Right cardiac atrium (tissue), 5 donors: ENCODE measurements around the gene CD48. TPM values are rescaled to one million over a fixed set of nuclear protein-coding genes. Genes with fewer than 3 reads are reported as not detected.

Experiments
- ATAC-seq, 2 donors: fragments of 200-7000 bp; cut with Tn5 transposase; one replicate each; pipeline versions ENCODE4 v1.8.0 to v1.9.1; 2020; ENCODE audit warnings: moderate library complexity in 2 of 2, mild to moderate bottlenecking in 1 of 2
- DNase-seq, 3 donors: peaks; one replicate each; pipeline ENCODE4 v3.0.0-alpha.2; 2020
- H3K27ac ChIP-seq: one replicate; pipeline ENCODE4 v1.5.1; 2013; ENCODE audit warnings: mild to moderate bottlenecking, low read length, control low read depth, moderate library complexity
- H3K27me3 ChIP-seq: one replicate; pipeline ENCODE4 v1.6.1; 2013; ENCODE audit not compliant: control insufficient read depth, insufficient read depth
- H3K4me1 ChIP-seq: one replicate; pipeline ENCODE4 v1.6.1; 2013; ENCODE audit warnings: low read length; ENCODE audit not compliant: control insufficient read depth, insufficient read depth
- H3K4me3 ChIP-seq: one replicate; pipeline ENCODE4 v1.5.1; 2013; ENCODE audit warnings: low read length, control low read depth
- H3K9me3 ChIP-seq: one replicate; pipeline ENCODE4 v1.6.1; 2013; ENCODE audit warnings: low read length; ENCODE audit not compliant: control insufficient read depth
- WGBS: extraction: QIAGEN DNeasy Blood & Tissue Kit; methylation state at CpG from one replicate; pipeline ENCODE4 v1.1.7; 2013; 5-methylcytosine and 5-hydroxymethylcytosine counted together
- intact Hi-C, 4 donors: fragments of 100-400 bp; cut with DNase I; formaldehyde crosslinking; loops; one replicate each; pipeline versions ENCODE4 v1.11.0 to v1.14.0; 2022 to 2023
- polyA plus RNA-seq: library from polyadenylated mRNA; stranded (reverse); fragments of 200-250 nt; gene quantifications from one replicate; pipeline ENCODE4 v1.2.3, GENCODE V29; 2013
- total RNA-seq, 4 donors: library from RNA; stranded (reverse); fragmentation: NEBNext Ultra II Directional; extraction: Animal tissue kit (Norgen Biotek cat#: 25700); gene quantifications; one replicate each; pipeline ENCODE4 v1.2.1, GENCODE V29; 2021
- donor health status: healthy with polysubstance abuse.
- donor health status: DM: no; HTN: yes; CAD: no.
- donor health status: DM: no; HTN: no; CAD: no.
- donor health status: DM: no; HTN: yes; CAD: no; lungs with severe emphysema.
- donor health status: DM: yes; HTN: yes; CAD: no.

The CD48 gene
- total and polyA plus RNA-seq, 5 donors = 0.39 to 4.1 (median 0.96) TPM

- intact Hi-C loops = no loop called here
- Histone ChIP-seq H3K4me1 (no peaks in the 10 kb centered on the region), H3K9me3 (no peaks in the 10 kb centered on the region), H3K27me3 (no peaks in the 10 kb centered on the region), H3K27ac (no peak overlapping the region), H3K4me3 (no peak overlapping the region)
- no peak for DNase-seq
- 45% methylated on average over 3 of the region's 3 CpGs for WGBS
- no peak for ATAC-seq
Observed at GRCh38 chr1:160638540-160638857, 73.1 kb downstream of the CD48 start.

DNA sequence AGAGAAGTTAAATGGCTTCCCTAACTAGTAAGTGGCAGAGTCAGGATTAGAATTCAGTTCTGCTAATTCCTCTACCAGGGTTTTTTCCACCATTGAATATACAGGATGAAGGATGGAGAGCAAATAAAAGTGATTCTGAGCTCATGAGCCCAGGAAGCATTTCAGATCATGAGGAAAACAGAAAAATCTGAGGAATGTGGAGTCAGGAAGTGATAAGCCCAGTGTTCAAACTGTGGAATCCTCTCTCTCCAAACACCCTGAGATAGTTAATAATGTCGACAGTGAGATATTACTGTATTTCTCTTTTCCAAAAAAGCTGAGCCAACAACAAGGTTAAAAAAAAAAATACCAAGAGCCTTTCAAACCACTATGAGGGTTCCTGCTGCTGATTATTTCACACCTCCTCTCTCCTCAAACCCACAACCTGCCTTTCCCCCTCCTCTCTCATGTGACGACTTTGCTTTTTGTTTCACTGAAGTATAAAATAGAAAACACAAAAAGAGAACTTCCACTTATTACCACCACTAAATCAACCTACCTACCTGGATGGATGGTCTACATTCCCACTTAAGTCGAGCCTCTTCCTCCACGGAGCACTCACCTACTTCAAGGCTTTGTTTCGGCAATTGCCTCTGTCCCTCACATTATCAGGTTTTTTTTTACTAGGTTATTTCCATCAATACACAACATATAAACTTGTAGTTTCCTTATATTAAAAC is 73.6 kb downstream of the CD48 start:
- WGBS = 60% methylated on average over 5 of the region's 5 CpGs
- intact Hi-C loops = no loop called here
- Histone ChIP-seq H3K27ac (no peak overlapping the region), H3K9me3 (no peaks in the 10 kb centered on the region), H3K4me3 (no peak overlapping the region), H3K27me3 (no peaks in the 10 kb centered on the region), H3K4me1 (no peaks in the 10 kb centered on the region)
- DNase-seq (no peak), ATAC-seq (no peak)

- intact Hi-C loops = no loop called here
- Histone ChIP-seq H3K9me3 (no peaks in the 10 kb centered on the region), H3K4me1 (no peaks in the 10 kb centered on the region), H3K4me3 (no peak overlapping the region), H3K27ac (no peak overlapping the region), H3K27me3 (no peaks in the 10 kb centered on the region)
- WGBS = 91% methylated on average over 8 of the region's 8 CpGs
- DNase-seq = no peak
- ATAC-seq = no peak
Observed at GRCh38 chr1:160637065-160637464, 74.6 kb downstream of the CD48 start.

DNA sequence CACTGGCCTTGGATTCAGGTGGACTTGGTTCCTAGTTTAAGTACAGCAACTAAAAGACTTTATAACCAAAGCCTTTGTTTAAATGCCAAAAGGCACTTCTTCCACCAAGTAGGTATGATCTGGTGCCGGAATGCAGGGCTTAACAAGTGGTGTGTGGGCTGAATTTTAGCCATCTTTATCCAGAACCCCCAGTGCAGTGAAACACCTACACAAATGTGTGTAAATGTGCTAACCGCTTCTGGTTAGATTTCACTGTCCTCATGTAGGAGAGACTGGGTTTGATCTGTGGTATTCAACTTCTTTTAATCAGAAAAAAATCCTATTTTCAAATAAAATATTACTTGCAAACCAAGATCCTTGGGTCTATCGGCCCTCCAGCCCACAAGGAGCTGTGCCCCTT is 75.1 kb downstream of the CD48 start:
- no peak for ATAC-seq
- Histone ChIP-seq H3K4me1 (no peaks in the 10 kb centered on the region), H3K27ac (no peak overlapping the region), H3K9me3 (no peaks in the 10 kb centered on the region), H3K27me3 (no peaks in the 10 kb centered on the region), H3K4me3 (no peak overlapping the region)
- no peak for DNase-seq
- 88% methylated on average over 3 of the region's 3 CpGs for WGBS
- intact Hi-C loops = no loop called here

GRCh38 chr1:160636076-160636475 is 75.5 kb downstream of the CD48 start:
- no peak overlapping the region for H3K4me3 ChIP-seq
- H3K27me3 ChIP-seq = no peaks in the 10 kb centered on the region
- DNase-seq = no peak
- H3K27ac ChIP-seq = no peak overlapping the region
- WGBS = 67% methylated on average over 4 of the region's 4 CpGs
- no peaks in the 10 kb centered on the region for H3K4me1 ChIP-seq
- H3K9me3 ChIP-seq = no peaks in the 10 kb centered on the region
- intact Hi-C loops = no loop called here
- ATAC-seq = no peak

GRCh38 chr1:160634543-160635491 is 76.8 kb downstream of the CD48 start:
- Histone ChIP-seq H3K4me3 (no peak overlapping the region), H3K27ac (no peak overlapping the region), H3K9me3 (no peaks in the 10 kb centered on the region), H3K4me1 (no peaks in the 10 kb centered on the region), H3K27me3 (no peaks in the 10 kb centered on the region)
- WGBS = 88% methylated on average over 17 of the region's 17 CpGs
- DNase-seq (no peak), ATAC-seq (no peak)
- intact Hi-C loops = no loop called here

GRCh38 chr1:160633330-160633903 is 78.2 kb downstream of the CD48 start:
- Histone ChIP-seq H3K9me3 (no peaks in the 10 kb centered on the region), H3K4me3 (no peak overlapping the region), H3K27ac (no peak overlapping the region), H3K27me3 (no peaks in the 10 kb centered on the region), H3K4me1 (no peaks in the 10 kb centered on the region)
- ATAC-seq = no peak
- DNase-seq = no peak
- 42% methylated on average over 2 of the region's 2 CpGs for WGBS
- intact Hi-C loops = no loop called here

GRCh38 chr1:160631983-160632625 is 79.5 kb downstream of the CD48 start:
- H3K9me3 ChIP-seq = no peaks in the 10 kb centered on the region
- H3K4me1 ChIP-seq = no peaks in the 10 kb centered on the region
- no peak overlapping the region for H3K27ac ChIP-seq
- no peak overlapping the region for H3K4me3 ChIP-seq
- intact Hi-C loops = no loop called here
- ATAC-seq (no peak), DNase-seq (no peak)
- no peaks in the 10 kb centered on the region for H3K27me3 ChIP-seq
- 87% methylated on average over 6 of the region's 6 CpGs for WGBS

- no peaks in the 10 kb centered on the region for H3K27me3 ChIP-seq
- DNase-seq = no peak
- H3K4me3 ChIP-seq = no peak overlapping the region
- no peak overlapping the region for H3K27ac ChIP-seq
- intact Hi-C loops = no loop called here
- no peaks in the 10 kb centered on the region for H3K4me1 ChIP-seq
- no peak for ATAC-seq
- WGBS = 58% methylated on average over 9 of the region's 9 CpGs
- H3K9me3 ChIP-seq = no peaks in the 10 kb centered on the region
Observed at GRCh38 chr1:160630523-160631451, 80.8 kb downstream of the CD48 start.
